HEK293 (cell line): ENCODE results near the gene TMEM61.
"Not testable (repeated sequence)": the region's sequence is repeated elsewhere in the genome, so short reads cannot be mapped to it uniquely, and the experiment has no call there.

ENCODE experiments used
- CTCF ChIA-PET: fragments of 350-600 bp; formaldehyde crosslinking; extraction: SDS; loops from one replicate; lab custom pipeline; 2021; ENCODE audit warnings: antibody characterized with exemption; lab: Yijun Ruan, JAX
- POLR2A ChIA-PET: fragments of 300-600 bp; formaldehyde crosslinking; extraction: SDS; loops from one replicate; lab custom pipeline; 2020; ENCODE audit warnings: antibody characterized with exemption, inconsistent platforms; lab: Yijun Ruan, JAX
- H3K27ac ChIP-seq: fragments of 200-500 bp; sonication (Bioruptor generic); 2 replicates; pipeline ENCODE4 v1.5.1; 2014; ENCODE audit warnings: low read depth, low read length, control low read depth, inconsistent platforms; ENCODE audit errors: extremely low read depth
- H3K36me3 ChIP-seq, 2 experiments: fragments of 200-500 bp in 1 of 2; sonication (Bioruptor generic) in 1 of 2; 1 replicate in 1 of 2; 2 replicates in 1 of 2; pipeline ENCODE4 v1.5.1; 2014 to 2017; ENCODE audit warnings: inconsistent platforms in 2 of 2, low read length in 2 of 2; ENCODE audit not compliant: control insufficient read depth in 2 of 2, insufficient read depth in 1 of 2
- H3K4me1 ChIP-seq: fragments of 200-500 bp; sonication (Bioruptor generic); 2 replicates; pipeline ENCODE4 v1.5.1; 2014; ENCODE audit warnings: mild to moderate bottlenecking, low read length, inconsistent platforms; ENCODE audit not compliant: control insufficient read depth, insufficient read depth
- H3K4me3 ChIP-seq: 2 replicates; pipeline ENCODE4 v1.5.1; 2011; ENCODE audit warnings: low read depth, mild to moderate bottlenecking, control low read depth, low read length, moderate library complexity
- H3K9me3 ChIP-seq: fragments of 200-500 bp; sonication (Bioruptor generic); 2 replicates; pipeline ENCODE4 v1.5.1; 2014; ENCODE audit warnings: low read depth, low read length, inconsistent platforms; ENCODE audit not compliant: control insufficient read depth, insufficient read depth
- GLIS1 ChIP-seq: fragments of 450-650 bp; formaldehyde crosslinking; IDR thresholded peaks from 2 replicates; pipeline ENCODE4 v1.5.1; 2016; ENCODE audit warnings: missing biosample characterization, missing genetic modification characterization
- KLF1 ChIP-seq: fragments of 450-650 bp; formaldehyde crosslinking; IDR thresholded peaks from 2 replicates; pipeline ENCODE4 v1.5.1; 2016; ENCODE audit warnings: missing biosample characterization, missing genetic modification characterization
- SETDB1 ChIP-seq: IDR thresholded peaks from one replicate; pipeline ENCODE4 v1.6.1; 2017; ENCODE audit warnings: mild to moderate bottlenecking, low read length, moderate library complexity, mixed read lengths; ENCODE audit not compliant: insufficient read length
- ZBTB17 ChIP-seq: fragments of 450-650 bp; formaldehyde crosslinking; IDR thresholded peaks from 2 replicates; pipeline ENCODE4 v1.5.1; 2016; ENCODE audit warnings: missing biosample characterization, missing genetic modification characterization
- ZBTB21 ChIP-seq: fragments of 450-650 bp; formaldehyde crosslinking; IDR thresholded peaks from 2 replicates; pipeline ENCODE4 v1.5.1; 2017; ENCODE audit warnings: missing biosample characterization, missing genetic modification characterization
- ZNF121 ChIP-seq: fragments of 450-650 bp; formaldehyde crosslinking; IDR thresholded peaks from 2 replicates; pipeline ENCODE4 v1.5.1; 2016; ENCODE audit warnings: missing biosample characterization, missing genetic modification characterization
- ZNF239 ChIP-seq: fragments of 450-650 bp; formaldehyde crosslinking; IDR thresholded peaks from 2 replicates; pipeline ENCODE4 v1.5.1; 2016; ENCODE audit warnings: missing biosample characterization, missing genetic modification characterization
- ZNF341 ChIP-seq: fragments of 450-650 bp; formaldehyde crosslinking; IDR thresholded peaks from 2 replicates; pipeline ENCODE4; 2016; ENCODE audit warnings: low read depth, missing biosample characterization, missing genetic modification characterization
- ZNF354C ChIP-seq: fragments of 450-650 bp; formaldehyde crosslinking; IDR thresholded peaks from 2 replicates; pipeline ENCODE4 v1.5.1; 2016; ENCODE audit warnings: missing biosample characterization, missing genetic modification characterization, low read depth, borderline replicate concordance
- ZNF510 ChIP-seq: fragments of 450-650 bp; formaldehyde crosslinking; IDR thresholded peaks from 2 replicates; pipeline ENCODE4 v1.5.1; 2018; ENCODE audit warnings: mild to moderate bottlenecking, missing genetic modification characterization, missing biosample characterization; ENCODE audit not compliant: insufficient replicate concordance
- ZNF555 ChIP-seq: fragments of 450-650 bp; formaldehyde crosslinking; conservative IDR thresholded peaks from 2 replicates; pipeline ENCODE4 v1.5.1; 2017; ENCODE audit warnings: missing biosample characterization, mild to moderate bottlenecking, missing genetic modification characterization, inconsistent platforms
- ZNF707 ChIP-seq: fragments of 450-650 bp; formaldehyde crosslinking; IDR thresholded peaks from 2 replicates; pipeline ENCODE4 v1.5.1; 2016; ENCODE audit warnings: missing biosample characterization, missing genetic modification characterization
- ZNF747 ChIP-seq: fragments of 450-650 bp; formaldehyde crosslinking; IDR thresholded peaks from 2 replicates; pipeline ENCODE4 v1.5.1; 2016; ENCODE audit warnings: missing biosample characterization, missing genetic modification characterization
- ZNF776 ChIP-seq: fragments of 450-650 bp; formaldehyde crosslinking; IDR thresholded peaks from 2 replicates; pipeline ENCODE4 v1.5.0; 2017; ENCODE audit warnings: missing biosample characterization, missing genetic modification characterization, borderline replicate concordance
- ZNF777 ChIP-seq: fragments of 450-650 bp; formaldehyde crosslinking; IDR thresholded peaks from 2 replicates; pipeline ENCODE4 v1.5.1; 2017; ENCODE audit warnings: missing biosample characterization, missing genetic modification characterization, borderline replicate concordance
- ZSCAN30 ChIP-seq: fragments of 450-650 bp; IDR thresholded peaks from 2 replicates; pipeline ENCODE4 v1.5.1; 2018; ENCODE audit warnings: missing biosample characterization, mild to moderate bottlenecking, missing genetic modification characterization, moderate library complexity
- TF ChIP-seq, protein P1 (sequence below): fragments of 450-650 bp; formaldehyde crosslinking; IDR thresholded peaks from 2 replicates; pipeline ENCODE4 v1.5.1; 2017; ENCODE audit warnings: missing biosample characterization, missing genetic modification characterization
- TF ChIP-seq, protein P2 (sequence below): fragments of 450-650 bp; formaldehyde crosslinking; IDR thresholded peaks from 2 replicates; pipeline ENCODE4 v1.5.1; 2016; ENCODE audit warnings: missing biosample characterization, missing genetic modification characterization
- TF ChIP-seq, protein P3 (sequence below): fragments of 450-650 bp; formaldehyde crosslinking; IDR thresholded peaks from 2 replicates; pipeline ENCODE4 v1.5.1; 2016; ENCODE audit warnings: missing biosample characterization, missing genetic modification characterization, borderline replicate concordance

Gene TMEM61

DNA sequence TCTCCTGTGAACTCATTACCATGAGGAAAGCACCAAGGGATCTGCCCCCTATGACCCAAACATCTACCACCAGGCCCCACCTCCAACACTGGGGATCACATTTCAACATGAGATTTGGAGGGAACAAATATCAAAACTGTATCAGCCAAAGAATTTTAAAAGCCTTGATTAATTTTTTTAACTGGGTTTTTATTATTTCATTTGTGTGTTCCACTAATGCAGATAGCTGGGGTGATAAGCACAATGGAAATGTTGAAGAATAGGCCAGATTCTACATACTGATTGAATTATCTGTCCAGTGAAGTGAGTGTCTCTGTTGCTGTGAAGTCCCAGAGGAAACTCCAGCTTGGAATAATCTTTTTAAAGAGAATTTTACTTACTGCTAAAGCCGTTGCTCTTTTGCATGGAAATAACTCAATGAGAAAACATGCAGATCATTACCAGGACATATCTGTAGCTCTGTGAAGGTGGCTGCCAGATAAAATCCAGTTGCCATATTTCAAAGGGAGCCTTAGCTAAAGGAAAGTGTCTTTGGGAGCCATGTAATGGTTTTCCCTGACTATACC, 49.1 kb upstream of the TMEM61 start (continued):
- TF ChIP-seq, protein P1, sequence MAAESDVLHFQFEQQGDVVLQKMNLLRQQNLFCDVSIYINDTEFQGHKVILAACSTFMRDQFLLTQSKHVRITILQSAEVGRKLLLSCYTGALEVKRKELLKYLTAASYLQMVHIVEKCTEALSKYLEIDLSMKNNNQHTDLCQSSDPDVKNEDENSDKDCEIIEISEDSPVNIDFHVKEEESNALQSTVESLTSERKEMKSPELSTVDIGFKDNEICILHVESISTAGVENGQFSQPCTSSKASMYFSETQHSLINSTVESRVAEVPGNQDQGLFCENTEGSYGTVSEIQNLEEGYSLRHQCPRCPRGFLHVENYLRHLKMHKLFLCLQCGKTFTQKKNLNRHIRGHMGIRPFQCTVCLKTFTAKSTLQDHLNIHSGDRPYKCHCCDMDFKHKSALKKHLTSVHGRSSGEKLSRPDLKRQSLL (tag by site-specific recombination): no peak
- TF ChIP-seq ZBTB21 (tag by site-specific recombination) (no peak), KLF1 (tag by site-specific recombination) (no peak), ZNF341 (tag by site-specific recombination) (no peak), ZNF777 (tag by site-specific recombination) (no peak), ZSCAN30 (tag by site-specific recombination) (no peak), ZNF239 (no peak), ZNF555 (no peak)

DNA sequence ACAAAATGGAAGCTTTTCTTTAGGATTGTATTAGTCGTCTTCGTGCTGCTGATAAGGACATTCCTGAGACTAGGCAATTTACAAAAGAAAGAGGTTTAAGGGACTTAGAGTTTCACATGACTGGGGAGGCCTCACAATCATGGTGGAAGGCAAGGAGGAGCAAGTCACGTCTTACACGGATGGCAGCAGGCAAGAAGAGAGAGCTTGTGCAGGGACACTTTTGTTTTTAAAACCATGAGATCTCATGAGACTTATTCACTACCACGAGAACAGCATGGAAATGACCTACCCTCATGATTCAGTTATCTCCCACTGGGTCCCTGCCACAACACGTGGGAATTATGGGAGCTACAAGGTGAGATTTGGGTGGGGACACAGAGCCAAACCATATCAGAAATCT, 46.3 kb upstream of the TMEM61 start:
- not testable (repeated sequence) for H3K36me3 ChIP-seq, H3K9me3 ChIP-seq, H3K4me1 ChIP-seq, H3K4me3 ChIP-seq, H3K27ac ChIP-seq
- POLR2A ChIA-PET: interaction anchor here (0.7 kb wide), 1 partner anchor 448 kb away, joined by 3 read pairs; no protein-coding TSS in a partner anchor
- TF ChIP-seq SETDB1: peak; percentile 70
- CTCF ChIA-PET: interaction anchor here (0.7 to 1.8 kb wide), 4 partner anchors 10 to 88 kb away, joined by 3 to 11 read pairs (median 6); no protein-coding TSS in a partner anchor

DNA sequence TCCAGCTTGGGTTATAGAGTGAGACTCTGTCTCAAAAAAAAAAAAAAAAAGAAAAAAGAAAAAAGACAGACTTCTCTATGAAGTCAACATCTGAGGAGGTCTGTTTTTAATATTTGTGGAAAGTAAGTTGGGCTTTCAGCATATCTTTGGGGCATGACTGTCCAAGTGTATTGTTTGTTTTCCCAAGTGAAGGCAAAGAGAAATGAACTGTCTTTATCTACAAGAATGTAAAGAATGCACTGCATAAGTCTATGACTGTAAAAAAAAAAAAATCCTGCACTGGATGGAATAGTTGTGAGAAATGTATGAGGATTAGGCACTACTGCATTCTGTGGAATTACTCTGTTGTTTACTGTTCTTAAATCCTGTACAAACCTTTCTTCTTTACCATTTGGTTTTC, 45.6 kb upstream of the TMEM61 start:
- peak; percentile 21 for TF ChIP-seq GLIS1
- TF ChIP-seq ZNF121 (tag by site-specific recombination): no peak

DNA sequence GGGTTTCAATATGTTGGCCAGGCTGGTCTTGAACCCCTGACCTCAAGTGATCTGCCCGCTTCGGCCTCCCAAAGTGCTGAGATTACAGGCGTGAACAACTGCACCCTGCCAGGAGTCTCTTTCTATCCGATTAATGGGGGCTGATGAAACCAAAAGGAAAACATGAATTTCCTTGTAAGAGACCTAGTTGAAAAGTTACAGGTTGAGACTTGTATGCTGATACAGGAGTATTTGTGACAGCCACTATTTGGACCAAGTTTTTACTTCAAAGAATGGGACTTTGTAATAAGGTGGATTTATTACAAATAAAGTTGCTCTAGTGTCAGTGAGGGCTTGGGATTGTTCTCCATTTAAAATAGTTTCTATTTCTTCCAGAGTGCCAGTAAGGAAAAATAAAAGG, 43.6 kb upstream of the TMEM61 start:
- CTCF ChIA-PET: interaction anchor here (0.7 kb wide), 1 partner anchor 13 kb away, joined by 3 read pairs; no protein-coding TSS in a partner anchor
- Histone ChIP-seq H3K9me3 (no peaks in the 10 kb centered on the region), H3K4me1 (no peaks in the 10 kb centered on the region), H3K36me3 (no peaks in the 10 kb centered on the region), H3K27ac (no peak overlapping the region), H3K4me3 (no peak overlapping the region)
- POLR2A ChIA-PET: no interaction called here
- TF ChIP-seq ZNF747 (tag by site-specific recombination) (no peak), ZNF707 (tag by site-specific recombination) (no peak), ZBTB17 (tag by site-specific recombination) (no peak), ZNF510 (tag by site-specific recombination) (no peak), ZNF354C (tag by site-specific recombination) (no peak), ZNF776 (tag by site-specific recombination) (no peak)
- TF ChIP-seq, protein P2, sequence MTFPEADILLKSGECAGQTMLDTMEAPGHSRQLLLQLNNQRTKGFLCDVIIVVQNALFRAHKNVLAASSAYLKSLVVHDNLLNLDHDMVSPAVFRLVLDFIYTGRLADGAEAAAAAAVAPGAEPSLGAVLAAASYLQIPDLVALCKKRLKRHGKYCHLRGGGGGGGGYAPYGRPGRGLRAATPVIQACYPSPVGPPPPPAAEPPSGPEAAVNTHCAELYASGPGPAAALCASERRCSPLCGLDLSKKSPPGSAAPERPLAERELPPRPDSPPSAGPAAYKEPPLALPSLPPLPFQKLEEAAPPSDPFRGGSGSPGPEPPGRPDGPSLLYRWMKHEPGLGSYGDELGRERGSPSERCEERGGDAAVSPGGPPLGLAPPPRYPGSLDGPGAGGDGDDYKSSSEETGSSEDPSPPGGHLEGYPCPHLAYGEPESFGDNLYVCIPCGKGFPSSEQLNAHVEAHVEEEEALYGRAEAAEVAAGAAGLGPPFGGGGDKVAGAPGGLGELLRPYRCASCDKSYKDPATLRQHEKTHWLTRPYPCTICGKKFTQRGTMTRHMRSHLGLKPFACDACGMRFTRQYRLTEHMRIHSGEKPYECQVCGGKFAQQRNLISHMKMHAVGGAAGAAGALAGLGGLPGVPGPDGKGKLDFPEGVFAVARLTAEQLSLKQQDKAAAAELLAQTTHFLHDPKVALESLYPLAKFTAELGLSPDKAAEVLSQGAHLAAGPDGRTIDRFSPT (tag by site-specific recombination): no peak
- TF ChIP-seq, protein P3, sequence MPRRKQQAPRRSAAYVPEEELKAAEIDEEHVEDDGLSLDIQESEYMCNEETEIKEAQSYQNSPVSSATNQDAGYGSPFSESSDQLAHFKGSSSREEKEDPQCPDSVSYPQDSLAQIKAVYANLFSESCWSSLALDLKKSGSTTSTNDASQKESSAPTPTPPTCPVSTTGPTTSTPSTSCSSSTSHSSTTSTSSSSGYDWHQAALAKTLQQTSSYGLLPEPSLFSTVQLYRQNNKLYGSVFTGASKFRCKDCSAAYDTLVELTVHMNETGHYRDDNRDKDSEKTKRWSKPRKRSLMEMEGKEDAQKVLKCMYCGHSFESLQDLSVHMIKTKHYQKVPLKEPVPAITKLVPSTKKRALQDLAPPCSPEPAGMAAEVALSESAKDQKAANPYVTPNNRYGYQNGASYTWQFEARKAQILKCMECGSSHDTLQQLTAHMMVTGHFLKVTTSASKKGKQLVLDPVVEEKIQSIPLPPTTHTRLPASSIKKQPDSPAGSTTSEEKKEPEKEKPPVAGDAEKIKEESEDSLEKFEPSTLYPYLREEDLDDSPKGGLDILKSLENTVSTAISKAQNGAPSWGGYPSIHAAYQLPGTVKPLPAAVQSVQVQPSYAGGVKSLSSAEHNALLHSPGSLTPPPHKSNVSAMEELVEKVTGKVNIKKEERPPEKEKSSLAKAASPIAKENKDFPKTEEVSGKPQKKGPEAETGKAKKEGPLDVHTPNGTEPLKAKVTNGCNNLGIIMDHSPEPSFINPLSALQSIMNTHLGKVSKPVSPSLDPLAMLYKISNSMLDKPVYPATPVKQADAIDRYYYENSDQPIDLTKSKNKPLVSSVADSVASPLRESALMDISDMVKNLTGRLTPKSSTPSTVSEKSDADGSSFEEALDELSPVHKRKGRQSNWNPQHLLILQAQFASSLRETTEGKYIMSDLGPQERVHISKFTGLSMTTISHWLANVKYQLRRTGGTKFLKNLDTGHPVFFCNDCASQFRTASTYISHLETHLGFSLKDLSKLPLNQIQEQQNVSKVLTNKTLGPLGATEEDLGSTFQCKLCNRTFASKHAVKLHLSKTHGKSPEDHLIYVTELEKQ (tag by site-specific recombination): no peak

More for the DNA sequence above, 45.6 kb upstream of the TMEM61 start:
- no peak overlapping the region for H3K4me3 ChIP-seq
- no peak overlapping the region for H3K27ac ChIP-seq
- ChIA-PET CTCF (interaction anchor here (1.2 to 1.8 kb wide), 4 partner anchors 10 to 87 kb away, joined by 3 to 11 read pairs (median 6); no protein-coding TSS in a partner anchor), POLR2A (interaction anchor here (0.7 kb wide), 2 partner anchors 92 to 448 kb away, joined by 3 read pairs; no protein-coding TSS in a partner anchor)
- no peaks in the 10 kb centered on the region for H3K4me1 ChIP-seq
- H3K9me3 ChIP-seq: no peaks in the 10 kb centered on the region
- H3K36me3 ChIP-seq: no peaks in the 10 kb centered on the region
